WTC11 (cell line): Measurements from ENCODE around the gene ARTN. TPM values are rescaled to one million over a fixed set of nuclear protein-coding genes. Genes with fewer than 3 reads are reported as not detected.

ENCODE experiments used
- ATAC-seq: fragments of 200-7000 bp; cut with Tn5 transposase; 2 replicates; pipeline ENCODE4 v1.10.0; 2021; ENCODE audit warnings: mild to moderate bottlenecking, moderate library complexity
- CTCF ChIA-PET: fragments of 300-600 bp; sonication (Branson Sonifier 250); formaldehyde crosslinking; loops from one replicate; lab custom pipeline; 2021; ENCODE audit warnings: antibody characterized with exemption; lab: Charles Lee
- POLR2A ChIA-PET: fragments of 350-600 bp; sonication (Branson Sonifier 250); formaldehyde crosslinking; loops from one replicate; lab custom pipeline; 2021; ENCODE audit warnings: antibody characterized with exemption; lab: Charles Lee
- DNase-seq: peaks from one replicate; pipeline ENCODE4 v3.0.0; 2021; ENCODE audit warnings: low spot score
- H3K27ac Mint-ChIP-seq: 2 replicates; pipeline ENCODE4 v1.8.0; 2021; ENCODE audit warnings: mixed read lengths
- H3K27me3 Mint-ChIP-seq: 2 replicates; pipeline ENCODE4 v1.8.0; 2021; ENCODE audit warnings: low read depth, mild to moderate bottlenecking, moderate library complexity, mixed read lengths
- H3K36me3 Mint-ChIP-seq: 2 replicates; pipeline ENCODE4 v1.8.0; 2021; ENCODE audit warnings: mixed read lengths
- H3K4me1 Mint-ChIP-seq: 2 replicates; pipeline ENCODE4 v1.8.0; 2022; ENCODE audit warnings: mixed read lengths
- H3K4me3 Mint-ChIP-seq: 2 replicates; pipeline ENCODE4 v1.8.0; 2021; ENCODE audit warnings: mild to moderate bottlenecking, moderate library complexity, mixed read lengths
- H3K9me3 Mint-ChIP-seq: 2 replicates; pipeline ENCODE4 v1.8.0; 2021; ENCODE audit warnings: mixed read lengths
- ATF1 ChIP-seq: sonication (generic); formaldehyde crosslinking; IDR thresholded peaks from 2 replicates; pipeline ENCODE4 v1.8.1; 2023; ENCODE audit warnings: mild to moderate bottlenecking, moderate library complexity, missing genetic modification reagents
- CREM ChIP-seq: sonication (generic); formaldehyde crosslinking; IDR thresholded peaks from 2 replicates; pipeline ENCODE4 v1.8.1; 2022; ENCODE audit warnings: mild to moderate bottlenecking, missing genetic modification reagents, moderate library complexity
- E2F1 ChIP-seq: sonication (generic); formaldehyde crosslinking; IDR thresholded peaks from 2 replicates; pipeline ENCODE4 v1.8.0; 2022; ENCODE audit warnings: mild to moderate bottlenecking, missing genetic modification reagents
- ESRRA ChIP-seq: sonication (generic); formaldehyde crosslinking; IDR thresholded peaks from 2 replicates; pipeline ENCODE4 v1.8.1; 2022; ENCODE audit warnings: mild to moderate bottlenecking, missing genetic modification reagents, borderline replicate concordance
- ETV6 ChIP-seq: sonication (generic); formaldehyde crosslinking; IDR thresholded peaks from 2 replicates; pipeline ENCODE4 v1.8.1; 2022; ENCODE audit warnings: mild to moderate bottlenecking, missing genetic modification reagents
- KAT7 ChIP-seq: sonication (generic); formaldehyde crosslinking; IDR thresholded peaks from 2 replicates; pipeline ENCODE4 v1.8.1; 2023; ENCODE audit warnings: missing genetic modification reagents, mild to moderate bottlenecking, borderline replicate concordance
- MYBL2 ChIP-seq: sonication (generic); formaldehyde crosslinking; IDR thresholded peaks from 2 replicates; pipeline ENCODE4 v1.8.1; 2023; ENCODE audit warnings: mild to moderate bottlenecking, moderate library complexity, missing genetic modification reagents
- NFATC4 ChIP-seq: fragments of 250-450 bp; sonication (Bioruptor Pico); IDR thresholded peaks from 2 replicates; pipeline ENCODE4 v1.9.0; 2021; ENCODE audit warnings: mild to moderate bottlenecking
- NFYB ChIP-seq: sonication (generic); formaldehyde crosslinking; conservative IDR thresholded peaks from 2 replicates; pipeline ENCODE4 v1.8.0; 2022; ENCODE audit warnings: low read depth, missing genetic modification reagents
- NR3C1 ChIP-seq: sonication (generic); formaldehyde crosslinking; conservative IDR thresholded peaks from 2 replicates; pipeline ENCODE4 v1.8.1; 2023; ENCODE audit warnings: low read depth, mild to moderate bottlenecking, missing genetic modification reagents
- OVOL2 ChIP-seq: fragments of 250-450 bp; sonication (Bioruptor Pico); IDR thresholded peaks from 2 replicates; pipeline ENCODE4 v1.9.0; 2021; ENCODE audit warnings: mild to moderate bottlenecking, borderline replicate concordance
- PREB ChIP-seq: sonication (generic); formaldehyde crosslinking; IDR thresholded peaks from 2 replicates; pipeline ENCODE4 v1.8.1; 2022; ENCODE audit warnings: mild to moderate bottlenecking, missing genetic modification reagents, moderate library complexity, borderline replicate concordance
- RORB ChIP-seq: fragments of 250-450 bp; sonication (Bioruptor Pico); IDR thresholded peaks from 2 replicates; pipeline ENCODE4 v1.9.0; 2021; ENCODE audit warnings: mild to moderate bottlenecking
- SP1 ChIP-seq: sonication (generic); formaldehyde crosslinking; conservative IDR thresholded peaks from 2 replicates; pipeline ENCODE4 v1.8.1; 2022; ENCODE audit warnings: missing genetic modification reagents
- ZBTB21 ChIP-seq: sonication (generic); formaldehyde crosslinking; IDR thresholded peaks from 2 replicates; pipeline ENCODE4 v1.8.1; 2023; ENCODE audit warnings: mild to moderate bottlenecking, missing genetic modification reagents, borderline replicate concordance
- ZNF138 ChIP-seq: sonication (generic); formaldehyde crosslinking; conservative IDR thresholded peaks from 2 replicates; pipeline ENCODE4 v1.8.1; 2022; ENCODE audit warnings: mild to moderate bottlenecking, moderate library complexity, missing genetic modification reagents
- ZNF219 ChIP-seq: sonication (generic); formaldehyde crosslinking; IDR thresholded peaks from 2 replicates; pipeline ENCODE4 v1.8.0; 2023; ENCODE audit warnings: missing genetic modification reagents, mild to moderate bottlenecking, borderline replicate concordance
- ZNF232 ChIP-seq: sonication (generic); formaldehyde crosslinking; IDR thresholded peaks from 2 replicates; pipeline ENCODE4 v1.8.0; 2022; ENCODE audit warnings: mild to moderate bottlenecking, missing genetic modification reagents
- ZNF263 ChIP-seq: sonication (generic); formaldehyde crosslinking; IDR thresholded peaks from 2 replicates; pipeline ENCODE4 v1.8.1; 2022; ENCODE audit warnings: low read depth, mild to moderate bottlenecking, moderate library complexity, missing genetic modification reagents
- ZNF671 ChIP-seq: fragments of 250-450 bp; sonication (Bioruptor Pico); IDR thresholded peaks from 2 replicates; pipeline ENCODE4 v1.8.0; 2021; ENCODE audit warnings: mild to moderate bottlenecking
- total RNA-seq: library from RNA; stranded (reverse); gene quantifications from 3 replicates; pipeline ENCODE4 v1.2.3, GENCODE V29; 2021
- TF ChIP-seq, protein P1 (sequence below): fragments of 250-450 bp; sonication (Bioruptor Pico); IDR thresholded peaks from 2 replicates; pipeline ENCODE4 v1.9.0; 2021; ENCODE audit warnings: mild to moderate bottlenecking
- TF ChIP-seq, protein P2 (sequence below): sonication (generic); formaldehyde crosslinking; IDR thresholded peaks from 2 replicates; pipeline ENCODE4 v1.8.1; 2022; ENCODE audit warnings: missing genetic modification reagents, borderline replicate concordance
- TF ChIP-seq, protein P3 (sequence below): sonication (generic); formaldehyde crosslinking; conservative IDR thresholded peaks from 2 replicates; pipeline ENCODE4 v1.8.1; 2022; ENCODE audit warnings: mild to moderate bottlenecking, missing genetic modification reagents
- TF ChIP-seq, protein P4 (sequence below): fragments of 250-450 bp; sonication (Bioruptor Pico); IDR thresholded peaks from 2 replicates; pipeline ENCODE4 v1.9.0; 2021; ENCODE audit warnings: moderate library complexity, mild to moderate bottlenecking, inconsistent platforms, borderline replicate concordance

Gene ARTN
- total RNA-seq, 1 experiment from 2014 or later, result 28.5 TPM

- CTCF ChIA-PET, result interaction anchor here (1.1 kb wide), 1 partner anchor 13 kb away, joined by 4 read pairs; no protein-coding TSS in a partner anchor
- no peak overlapping the region for H3K27ac Mint-ChIP-seq
- no peaks in the 10 kb centered on the region; the same call in 1 of the 2 replicates for H3K27me3 Mint-ChIP-seq
- no peak overlapping the region for H3K4me3 Mint-ChIP-seq
- ATAC-seq, result no peak
- peaks cover 25% of the 10 kb centered on the region for H3K36me3 Mint-ChIP-seq
- POLR2A ChIA-PET, result no interaction called here
- peaks cover 31% of the 10 kb centered on the region for H3K4me1 Mint-ChIP-seq
- no peaks in the 10 kb centered on the region for H3K9me3 Mint-ChIP-seq
- DNase-seq, result no peak
- TF ChIP-seq ETV6 (no peak), ZNF263 (CRISPR knock-in tag) (no peak)
Observed at GRCh38 chr1:43979261-43979527, 45.6 kb downstream of the ARTN start.

DNA sequence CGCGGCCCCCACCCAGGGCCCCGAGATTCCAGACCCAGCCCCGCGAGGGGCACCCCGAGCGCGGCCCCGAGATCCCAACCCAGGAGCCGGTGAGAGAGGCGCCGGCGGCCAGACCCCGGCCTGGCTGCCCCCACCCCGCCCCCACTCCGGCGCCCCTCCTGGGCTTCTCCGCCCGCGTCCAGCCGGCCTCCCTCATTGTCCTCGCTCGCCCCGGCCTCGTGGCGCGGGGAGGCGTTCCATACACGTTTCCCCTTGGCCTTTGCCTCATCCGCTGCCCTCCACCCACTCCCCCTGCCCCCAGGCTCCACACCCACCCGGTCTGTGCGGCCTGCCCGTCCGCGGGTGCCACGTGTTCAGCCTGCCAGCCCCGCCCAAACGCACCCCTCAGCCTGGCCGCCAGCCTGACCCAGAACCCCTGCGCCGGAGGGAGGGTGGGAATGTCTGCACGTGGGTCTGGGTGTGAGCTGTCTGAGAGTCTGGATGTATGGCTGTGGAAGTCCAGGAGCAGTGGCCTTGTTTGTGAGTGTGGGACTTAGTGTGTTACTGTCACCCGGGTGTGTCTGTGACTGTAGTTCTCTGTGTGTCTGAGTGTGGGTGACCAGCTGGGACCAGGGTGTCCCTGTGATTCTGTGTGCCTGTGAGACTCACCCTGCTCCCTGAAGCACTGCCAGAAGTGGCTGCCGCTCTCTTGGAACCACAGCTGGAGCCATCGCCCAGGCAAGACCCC is 46.1 kb downstream of the ARTN start:
- Mint-ChIP-seq H3K27me3 (no peaks in the 10 kb centered on the region; the same call in 1 of the 2 replicates), H3K9me3 (no peaks in the 10 kb centered on the region), H3K36me3 (peaks cover 25% of the 10 kb centered on the region), H3K4me3 (peak overlapping the region; percentile 84), H3K4me1 (peaks cover 31% of the 10 kb centered on the region), H3K27ac (peak overlapping the region; percentile 22; the same call in 1 of the 2 replicates)
- peak; percentile 49 for DNase-seq
- POLR2A ChIA-PET, result interaction anchor here (0.6 kb wide), 1 partner anchor 9 kb away, joined by 3 read pairs; no protein-coding TSS in a partner anchor
- CTCF ChIA-PET, result interaction anchor here (1.1 kb wide), 1 partner anchor 13 kb away, joined by 4 read pairs; no protein-coding TSS in a partner anchor
- no peak for ATAC-seq
- TF ChIP-seq, protein P1, sequence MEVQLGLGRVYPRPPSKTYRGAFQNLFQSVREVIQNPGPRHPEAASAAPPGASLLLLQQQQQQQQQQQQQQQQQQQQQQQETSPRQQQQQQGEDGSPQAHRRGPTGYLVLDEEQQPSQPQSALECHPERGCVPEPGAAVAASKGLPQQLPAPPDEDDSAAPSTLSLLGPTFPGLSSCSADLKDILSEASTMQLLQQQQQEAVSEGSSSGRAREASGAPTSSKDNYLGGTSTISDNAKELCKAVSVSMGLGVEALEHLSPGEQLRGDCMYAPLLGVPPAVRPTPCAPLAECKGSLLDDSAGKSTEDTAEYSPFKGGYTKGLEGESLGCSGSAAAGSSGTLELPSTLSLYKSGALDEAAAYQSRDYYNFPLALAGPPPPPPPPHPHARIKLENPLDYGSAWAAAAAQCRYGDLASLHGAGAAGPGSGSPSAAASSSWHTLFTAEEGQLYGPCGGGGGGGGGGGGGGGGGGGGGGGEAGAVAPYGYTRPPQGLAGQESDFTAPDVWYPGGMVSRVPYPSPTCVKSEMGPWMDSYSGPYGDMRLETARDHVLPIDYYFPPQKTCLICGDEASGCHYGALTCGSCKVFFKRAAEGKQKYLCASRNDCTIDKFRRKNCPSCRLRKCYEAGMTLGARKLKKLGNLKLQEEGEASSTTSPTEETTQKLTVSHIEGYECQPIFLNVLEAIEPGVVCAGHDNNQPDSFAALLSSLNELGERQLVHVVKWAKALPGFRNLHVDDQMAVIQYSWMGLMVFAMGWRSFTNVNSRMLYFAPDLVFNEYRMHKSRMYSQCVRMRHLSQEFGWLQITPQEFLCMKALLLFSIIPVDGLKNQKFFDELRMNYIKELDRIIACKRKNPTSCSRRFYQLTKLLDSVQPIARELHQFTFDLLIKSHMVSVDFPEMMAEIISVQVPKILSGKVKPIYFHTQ (CRISPR knock-in tag), result no peak
- TF ChIP-seq ATF1 (CRISPR knock-in tag), result no peak
- TF ChIP-seq ZNF671 (CRISPR knock-in tag), result no peak
- TF ChIP-seq ESRRA (CRISPR knock-in tag), result no peak
- no peak for TF ChIP-seq OVOL2 (CRISPR knock-in tag)
- no peak for TF ChIP-seq RORB (CRISPR knock-in tag)
- TF ChIP-seq, protein P2, sequence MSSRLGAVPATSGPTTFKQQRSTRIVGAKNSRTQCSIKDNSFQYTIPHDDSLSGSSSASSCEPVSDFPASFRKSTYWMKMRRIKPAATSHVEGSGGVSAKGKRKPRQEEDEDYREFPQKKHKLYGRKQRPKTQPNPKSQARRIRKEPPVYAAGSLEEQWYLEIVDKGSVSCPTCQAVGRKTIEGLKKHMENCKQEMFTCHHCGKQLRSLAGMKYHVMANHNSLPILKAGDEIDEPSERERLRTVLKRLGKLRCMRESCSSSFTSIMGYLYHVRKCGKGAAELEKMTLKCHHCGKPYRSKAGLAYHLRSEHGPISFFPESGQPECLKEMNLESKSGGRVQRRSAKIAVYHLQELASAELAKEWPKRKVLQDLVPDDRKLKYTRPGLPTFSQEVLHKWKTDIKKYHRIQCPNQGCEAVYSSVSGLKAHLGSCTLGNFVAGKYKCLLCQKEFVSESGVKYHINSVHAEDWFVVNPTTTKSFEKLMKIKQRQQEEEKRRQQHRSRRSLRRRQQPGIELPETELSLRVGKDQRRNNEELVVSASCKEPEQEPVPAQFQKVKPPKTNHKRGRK (CRISPR knock-in tag), result no peak
- no peak for TF ChIP-seq NFYB (CRISPR knock-in tag)
- TF ChIP-seq E2F1 (CRISPR knock-in tag), result no peak
- no peak for TF ChIP-seq ETV6
- TF ChIP-seq PREB (CRISPR knock-in tag), result no peak
- no peak for TF ChIP-seq ZNF138 (CRISPR knock-in tag)
- no peak for TF ChIP-seq KAT7
- TF ChIP-seq ZBTB21 (CRISPR knock-in tag), result no peak
- TF ChIP-seq SP1 (CRISPR knock-in tag), result no peak
- TF ChIP-seq NR3C1 (CRISPR knock-in tag), result no peak
- no peak for TF ChIP-seq ZNF263 (CRISPR knock-in tag)
- no peak for TF ChIP-seq MYBL2 (CRISPR knock-in tag)
- no peak for TF ChIP-seq NFATC4 (CRISPR knock-in tag)
- TF ChIP-seq, protein P3, sequence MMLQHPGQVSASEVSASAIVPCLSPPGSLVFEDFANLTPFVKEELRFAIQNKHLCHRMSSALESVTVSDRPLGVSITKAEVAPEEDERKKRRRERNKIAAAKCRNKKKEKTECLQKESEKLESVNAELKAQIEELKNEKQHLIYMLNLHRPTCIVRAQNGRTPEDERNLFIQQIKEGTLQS (CRISPR knock-in tag), result no peak
- no peak for TF ChIP-seq CREM
- TF ChIP-seq ZNF232 (CRISPR knock-in tag), result no peak
- TF ChIP-seq, protein P4, sequence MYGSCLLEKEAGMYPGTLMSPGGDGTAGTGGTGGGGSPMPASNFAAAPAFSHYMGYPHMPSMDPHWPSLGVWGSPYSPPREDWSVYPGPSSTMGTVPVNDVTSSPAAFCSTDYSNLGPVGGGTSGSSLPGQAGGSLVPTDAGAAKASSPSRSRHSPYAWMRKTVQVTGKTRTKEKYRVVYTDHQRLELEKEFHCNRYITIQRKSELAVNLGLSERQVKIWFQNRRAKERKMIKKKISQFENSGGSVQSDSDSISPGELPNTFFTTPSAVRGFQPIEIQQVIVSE (CRISPR knock-in tag), result no peak
- TF ChIP-seq ZNF219 (CRISPR knock-in tag), result no peak
